ENCODE results near the gene SNRNP70. TPM values are rescaled to one million over a fixed set of nuclear protein-coding genes. Genes with fewer than 3 reads are reported as not detected.

Gene SNRNP70
- total and polyA plus RNA-seq, 2 of the 13 experiments (the other 11 are each of a cell fraction or from before 2014, with no cell fraction given): 150 to 210 TPM

DNA sequence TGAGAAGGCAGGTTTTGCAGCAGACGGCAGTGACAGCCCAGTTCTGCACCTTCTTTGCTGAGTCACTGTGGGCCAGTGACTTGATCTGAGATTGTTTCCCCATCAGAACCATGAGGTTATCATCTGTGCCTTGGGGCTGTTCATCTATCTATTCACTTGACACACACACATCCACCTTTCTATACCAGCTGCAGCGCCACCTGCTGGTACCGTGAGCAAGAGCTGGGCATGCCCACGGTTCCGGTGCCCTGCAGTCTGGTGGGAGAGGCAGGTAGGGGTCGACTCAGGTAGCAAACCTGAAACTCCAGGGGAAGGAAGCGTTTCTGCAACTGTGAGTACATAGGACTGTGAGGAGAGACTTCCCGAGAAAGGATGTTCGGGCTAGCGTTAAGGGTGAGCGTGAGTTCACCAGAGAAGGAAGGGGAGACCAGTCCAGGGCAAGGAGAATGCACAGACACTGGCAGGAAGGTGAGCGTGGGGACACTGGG is 21.4 kb downstream of the SNRNP70 start (continued):
- TF ChIP-seq, protein P1, sequence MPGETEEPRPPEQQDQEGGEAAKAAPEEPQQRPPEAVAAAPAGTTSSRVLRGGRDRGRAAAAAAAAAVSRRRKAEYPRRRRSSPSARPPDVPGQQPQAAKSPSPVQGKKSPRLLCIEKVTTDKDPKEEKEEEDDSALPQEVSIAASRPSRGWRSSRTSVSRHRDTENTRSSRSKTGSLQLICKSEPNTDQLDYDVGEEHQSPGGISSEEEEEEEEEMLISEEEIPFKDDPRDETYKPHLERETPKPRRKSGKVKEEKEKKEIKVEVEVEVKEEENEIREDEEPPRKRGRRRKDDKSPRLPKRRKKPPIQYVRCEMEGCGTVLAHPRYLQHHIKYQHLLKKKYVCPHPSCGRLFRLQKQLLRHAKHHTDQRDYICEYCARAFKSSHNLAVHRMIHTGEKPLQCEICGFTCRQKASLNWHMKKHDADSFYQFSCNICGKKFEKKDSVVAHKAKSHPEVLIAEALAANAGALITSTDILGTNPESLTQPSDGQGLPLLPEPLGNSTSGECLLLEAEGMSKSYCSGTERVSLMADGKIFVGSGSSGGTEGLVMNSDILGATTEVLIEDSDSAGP (CRISPR knock-in tag; IDR thresholded peaks at IDR 0.05; ENCODE audit: borderline replicate concordance): peak; percentile 47; the same call in 1 of the 2 replicates
- no peak for TF ChIP-seq ZSCAN22 (CRISPR knock-in tag; IDR thresholded peaks at IDR 0.05)
- peak; percentile 33; the same call in 1 of the 2 replicates for TF ChIP-seq KDM2A (CRISPR knock-in tag; IDR thresholded peaks at IDR 0.05; ENCODE audit: borderline replicate concordance, low read depth)
- no peak for TF ChIP-seq ZNF317 (CRISPR knock-in tag; IDR thresholded peaks at IDR 0.05)
- 0 out of 2 replicates have a peak, but pooled peaks have one; percentile 24 for TF ChIP-seq POLR2AphosphoS5 (IDR thresholded peaks at IDR 0.05; ENCODE audit: low read depth, low read length)
- peak; percentile 26; the same call in 1 of the 2 replicates for TF ChIP-seq ZNF687 (CRISPR knock-in tag; IDR thresholded peaks at IDR 0.05)
- TF ChIP-seq SRSF4 (IDR thresholded peaks at IDR 0.05; ENCODE audit: low read depth, low read length, poor library complexity, severe bottlenecking): no peak
- TF ChIP-seq RAD51 (IDR thresholded peaks at IDR 0.05; ENCODE audit: borderline replicate concordance): no peak
- TF ChIP-seq, protein P2, sequence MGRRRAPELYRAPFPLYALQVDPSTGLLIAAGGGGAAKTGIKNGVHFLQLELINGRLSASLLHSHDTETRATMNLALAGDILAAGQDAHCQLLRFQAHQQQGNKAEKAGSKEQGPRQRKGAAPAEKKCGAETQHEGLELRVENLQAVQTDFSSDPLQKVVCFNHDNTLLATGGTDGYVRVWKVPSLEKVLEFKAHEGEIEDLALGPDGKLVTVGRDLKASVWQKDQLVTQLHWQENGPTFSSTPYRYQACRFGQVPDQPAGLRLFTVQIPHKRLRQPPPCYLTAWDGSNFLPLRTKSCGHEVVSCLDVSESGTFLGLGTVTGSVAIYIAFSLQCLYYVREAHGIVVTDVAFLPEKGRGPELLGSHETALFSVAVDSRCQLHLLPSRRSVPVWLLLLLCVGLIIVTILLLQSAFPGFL (CRISPR knock-in tag; IDR thresholded peaks at IDR 0.05): no peak
- TF ChIP-seq KLF13 (CRISPR knock-in tag; IDR thresholded peaks at IDR 0.05): 0 out of 2 replicates have a peak, but pooled peaks have one; percentile 14
- TF ChIP-seq, protein P3, sequence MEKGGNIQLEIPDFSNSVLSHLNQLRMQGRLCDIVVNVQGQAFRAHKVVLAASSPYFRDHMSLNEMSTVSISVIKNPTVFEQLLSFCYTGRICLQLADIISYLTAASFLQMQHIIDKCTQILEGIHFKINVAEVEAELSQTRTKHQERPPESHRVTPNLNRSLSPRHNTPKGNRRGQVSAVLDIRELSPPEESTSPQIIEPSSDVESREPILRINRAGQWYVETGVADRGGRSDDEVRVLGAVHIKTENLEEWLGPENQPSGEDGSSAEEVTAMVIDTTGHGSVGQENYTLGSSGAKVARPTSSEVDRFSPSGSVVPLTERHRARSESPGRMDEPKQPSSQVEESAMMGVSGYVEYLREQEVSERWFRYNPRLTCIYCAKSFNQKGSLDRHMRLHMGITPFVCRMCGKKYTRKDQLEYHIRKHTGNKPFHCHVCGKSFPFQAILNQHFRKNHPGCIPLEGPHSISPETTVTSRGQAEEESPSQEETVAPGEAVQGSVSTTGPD (CRISPR knock-in tag; IDR thresholded peaks at IDR 0.05): no peak
- TF ChIP-seq REXO4 (CRISPR knock-in tag; IDR thresholded peaks at IDR 0.05; ENCODE audit: borderline replicate concordance): no peak
- TF ChIP-seq ZBTB34 (CRISPR knock-in tag; IDR thresholded peaks at IDR 0.05): no peak
